ENCODE results near the gene MEF2C.
A peak's percentile ranks its signal among the peaks of the same experiment; 100 is the strongest.

The MEF2C gene

GRCh38 chr5:88675168-88675707 lies 207.7 kb downstream of the MEF2C start:
- Mint-ChIP-seq H3K4me1 (peaks cover 27% of the 10 kb centered on the region), H3K36me3 (peaks cover 9% of the 10 kb centered on the region), H3K9me3 (no peaks in the 10 kb centered on the region)

GRCh38 chr5:88674356-88675167 lies 208.4 kb downstream of the MEF2C start:
- peaks cover 26% of the 10 kb centered on the region for H3K4me1 Mint-ChIP-seq

More at GRCh38 chr5:88675168-88675707, 207.7 kb downstream of the MEF2C start:
- Mint-ChIP-seq H3K27me3 (peaks cover 65% of the 10 kb centered on the region), H3K27ac (peak overlapping the region; percentile 83), H3K4me3 (peak overlapping the region; percentile 79)

GRCh38 chr5:88673253-88674105 lies 209.5 kb downstream of the MEF2C start:
- Mint-ChIP-seq H3K27ac (peak overlapping the region; percentile 81), H3K9me3 (peaks cover 8% of the 10 kb centered on the region)

More at GRCh38 chr5:88674356-88675167, 208.4 kb downstream of the MEF2C start:
- H3K4me3 Mint-ChIP-seq = peak overlapping the region; percentile 79
- peak overlapping the region; percentile 83 for H3K27ac Mint-ChIP-seq
- H3K36me3 Mint-ChIP-seq = peaks cover 9% of the 10 kb centered on the region
- peaks cover 68% of the 10 kb centered on the region for H3K27me3 Mint-ChIP-seq
- H3K9me3 Mint-ChIP-seq = peaks cover 5% of the 10 kb centered on the region

GRCh38 chr5:88672644-88673252 lies 210.2 kb downstream of the MEF2C start:
- H3K27me3 Mint-ChIP-seq = peaks cover 68% of the 10 kb centered on the region
- peaks cover 10% of the 10 kb centered on the region for H3K36me3 Mint-ChIP-seq
- peaks cover 10% of the 10 kb centered on the region for H3K9me3 Mint-ChIP-seq
- peak overlapping the region; percentile 17 for H3K27ac Mint-ChIP-seq
- H3K4me3 Mint-ChIP-seq = no peak overlapping the region
- peaks cover 30% of the 10 kb centered on the region for H3K4me1 Mint-ChIP-seq

More at GRCh38 chr5:88673253-88674105, 209.5 kb downstream of the MEF2C start:
- Mint-ChIP-seq H3K27me3 (peaks cover 66% of the 10 kb centered on the region), H3K4me1 (peaks cover 25% of the 10 kb centered on the region), H3K36me3 (peaks cover 10% of the 10 kb centered on the region), H3K4me3 (peak overlapping the region; percentile 57)

- no peak overlapping the region for H3K4me3 Mint-ChIP-seq
- H3K27me3 Mint-ChIP-seq = peaks cover 70% of the 10 kb centered on the region
- H3K27ac Mint-ChIP-seq = no peak overlapping the region
- peaks cover 39% of the 10 kb centered on the region for H3K4me1 Mint-ChIP-seq
- H3K36me3 Mint-ChIP-seq = peaks cover 10% of the 10 kb centered on the region
- peaks cover 10% of the 10 kb centered on the region for H3K9me3 Mint-ChIP-seq
Observed at GRCh38 chr5:88671505-88672499, 211.2 kb downstream of the MEF2C start.

GRCh38 chr5:88671106-88671504 lies 211.9 kb downstream of the MEF2C start:
- peaks cover 16% of the 10 kb centered on the region for H3K9me3 Mint-ChIP-seq
- peaks cover 12% of the 10 kb centered on the region for H3K36me3 Mint-ChIP-seq
- H3K27me3 Mint-ChIP-seq = peaks cover 71% of the 10 kb centered on the region
- no peak overlapping the region for H3K27ac Mint-ChIP-seq
- no peak overlapping the region for H3K4me3 Mint-ChIP-seq
- peaks cover 40% of the 10 kb centered on the region for H3K4me1 Mint-ChIP-seq

- H3K9me3 Mint-ChIP-seq = peaks cover 16% of the 10 kb centered on the region
- peaks cover 72% of the 10 kb centered on the region for H3K27me3 Mint-ChIP-seq
- H3K27ac Mint-ChIP-seq = no peak overlapping the region
- H3K36me3 Mint-ChIP-seq = peaks cover 14% of the 10 kb centered on the region
- H3K4me3 Mint-ChIP-seq = no peak overlapping the region
- H3K4me1 Mint-ChIP-seq = peaks cover 40% of the 10 kb centered on the region
Observed at GRCh38 chr5:88670461-88670860, 212.5 kb downstream of the MEF2C start.

GRCh38 chr5:88669371-88670050 lies 213.5 kb downstream of the MEF2C start:
- Mint-ChIP-seq H3K4me3 (no peak overlapping the region), H3K36me3 (peaks cover 14% of the 10 kb centered on the region), H3K27me3 (peaks cover 73% of the 10 kb centered on the region), H3K27ac (no peak overlapping the region), H3K9me3 (peaks cover 16% of the 10 kb centered on the region), H3K4me1 (peaks cover 35% of the 10 kb centered on the region)

- peaks cover 30% of the 10 kb centered on the region for H3K9me3 Mint-ChIP-seq
- H3K36me3 Mint-ChIP-seq = peaks cover 12% of the 10 kb centered on the region
- no peak overlapping the region for H3K27ac Mint-ChIP-seq
- peak overlapping the region; percentile 84 for H3K4me3 Mint-ChIP-seq
- H3K4me1 Mint-ChIP-seq = peaks cover 31% of the 10 kb centered on the region
- peaks cover 80% of the 10 kb centered on the region for H3K27me3 Mint-ChIP-seq
Observed at GRCh38 chr5:88667496-88668201, 215.3 kb downstream of the MEF2C start.
